Measurements from ENCODE around the gene GRIN1.

GRCh38 chr9:137192448-137192780 is 53.5 kb downstream of the GRIN1 start:
- TF ChIP-seq CTCF (IDR thresholded peaks at IDR 0.05; ENCODE audit: insufficient read depth, low read depth, low read length) (no peak), EZH2 (IDR thresholded peaks at IDR 0.05; ENCODE audit: insufficient read depth, low read length) (no peak)

Measured in astrocyte (in vitro differentiated cells and primary cell).